Measurements from ENCODE around the gene TASP1.
"Not testable (repeated sequence)": the region's sequence is repeated elsewhere in the genome, so short reads cannot be mapped to it uniquely, and the experiment has no call there.

Gene TASP1

GRCh38 chr20:13638496-13639149 lies at the start of gene TASP1:
TSS of gene TASP1 (minus strand) at chr20:13638932. CDS start at chr20:13630078, 8,854 bp downstream.
- peak; percentile 54 for FAIRE-seq

GRCh38 chr20:13687815-13688214 lies 49.1 kb upstream of the TASP1 start:
- no peak for FAIRE-seq

GRCh38 chr20:13685623-13686022 lies 46.9 kb upstream of the TASP1 start:
- FAIRE-seq = no peak

GRCh38 chr20:13684566-13685222 lies 46.0 kb upstream of the TASP1 start:
- no peak for FAIRE-seq

GRCh38 chr20:13683833-13684232 lies 45.1 kb upstream of the TASP1 start:
- FAIRE-seq = no peak

GRCh38 chr20:13681248-13682125 lies 42.8 kb upstream of the TASP1 start:
- FAIRE-seq = no peak

GRCh38 chr20:13678944-13679343 lies 40.2 kb upstream of the TASP1 start:
- FAIRE-seq = no peak

- no peak for FAIRE-seq
Measured at GRCh38 chr20:13677241-13677640, 38.5 kb upstream of the TASP1 start.

- FAIRE-seq = no peak
Measured at GRCh38 chr20:13676682-13677081, 38.0 kb upstream of the TASP1 start.

GRCh38 chr20:13672690-13673089 lies 34.0 kb upstream of the TASP1 start:
- no peak for FAIRE-seq

GRCh38 chr20:13671916-13672378 lies 33.2 kb upstream of the TASP1 start:
- no peak for FAIRE-seq

- FAIRE-seq = no peak
Measured at GRCh38 chr20:13671512-13671911, 32.8 kb upstream of the TASP1 start.

- no peak for FAIRE-seq
Measured at GRCh38 chr20:13670160-13670559, 31.4 kb upstream of the TASP1 start.

- no peak for FAIRE-seq
Measured at GRCh38 chr20:13665709-13666395, 27.1 kb upstream of the TASP1 start.

GRCh38 chr20:13661070-13661685 lies 22.4 kb upstream of the TASP1 start:
- FAIRE-seq = no peak

GRCh38 chr20:13659288-13659687 lies 20.6 kb upstream of the TASP1 start:
- FAIRE-seq = no peak

GRCh38 chr20:13658060-13658459 lies 19.3 kb upstream of the TASP1 start:
- not testable (repeated sequence) for FAIRE-seq

GRCh38 chr20:13656721-13657368 lies 18.1 kb upstream of the TASP1 start:
- FAIRE-seq = no peak

- no peak for FAIRE-seq
Measured at GRCh38 chr20:13654463-13655023, 15.8 kb upstream of the TASP1 start.

GRCh38 chr20:13650474-13650873 lies 11.7 kb upstream of the TASP1 start:
- no peak for FAIRE-seq
